NCI-H146 treated with DMSO at 0.1 percent for 48 hours (cell line): Measurements from ENCODE around the gene ADARB2.
"Not testable (repeated sequence)": the region's sequence is repeated elsewhere in the genome, so short reads cannot be mapped to it uniquely, and the experiment has no call there.

Experiments
- DNase-seq: peaks from one replicate; lab custom pipeline; 2025; ENCODE audit not compliant: unreplicated experiment; lab: John Stamatoyannopoulos, UW

The ADARB2 gene

GRCh38 chr10:1416456-1417037 lies 320.8 kb downstream of the ADARB2 start:
- DNase-seq: no peak

- DNase-seq: no peak
Measured at GRCh38 chr10:1414893-1415292, 322.4 kb downstream of the ADARB2 start.

GRCh38 chr10:1414346-1414745 lies 323.0 kb downstream of the ADARB2 start:
- DNase-seq: not testable (repeated sequence)

GRCh38 chr10:1413823-1414222 lies 323.5 kb downstream of the ADARB2 start:
- no peak for DNase-seq

GRCh38 chr10:1413256-1413655 lies 324.1 kb downstream of the ADARB2 start:
- no peak for DNase-seq

- no peak for DNase-seq
Measured at GRCh38 chr10:1412531-1413189, 324.7 kb downstream of the ADARB2 start.

- no peak for DNase-seq
Measured at GRCh38 chr10:1411956-1412355, 325.4 kb downstream of the ADARB2 start.

- no peak for DNase-seq
Measured at GRCh38 chr10:1411451-1411850, 325.9 kb downstream of the ADARB2 start.

GRCh38 chr10:1410469-1411395 lies 326.6 kb downstream of the ADARB2 start:
- DNase-seq: no peak

- DNase-seq: no peak
Measured at GRCh38 chr10:1410032-1410431, 327.3 kb downstream of the ADARB2 start.

GRCh38 chr10:1409392-1409791 lies 327.9 kb downstream of the ADARB2 start:
- no peak for DNase-seq

GRCh38 chr10:1408651-1409367 lies 328.5 kb downstream of the ADARB2 start:
- DNase-seq: no peak

GRCh38 chr10:1406967-1407945 lies 330.1 kb downstream of the ADARB2 start:
- DNase-seq: no peak

- DNase-seq: no peak
Measured at GRCh38 chr10:1406132-1406966, 331.0 kb downstream of the ADARB2 start.

- DNase-seq: no peak
Measured at GRCh38 chr10:1404323-1405260, 332.7 kb downstream of the ADARB2 start.

GRCh38 chr10:1403508-1404322 lies 333.6 kb downstream of the ADARB2 start:
- no peak for DNase-seq

GRCh38 chr10:1402816-1403507 lies 334.4 kb downstream of the ADARB2 start:
- DNase-seq: no peak
